Pons (tissue), 1 donor: Measurements from ENCODE around the gene BLOC1S1.
"Not testable (repeated sequence)": the region's sequence is repeated elsewhere in the genome, so short reads cannot be mapped to it uniquely, and the experiment has no call there.

ENCODE experiments used
- DNase-seq: peaks from one replicate; pipeline ENCODE4 v3.0.0-alpha.2; 2016; ENCODE audit warnings: low spot score

Gene BLOC1S1

DNA sequence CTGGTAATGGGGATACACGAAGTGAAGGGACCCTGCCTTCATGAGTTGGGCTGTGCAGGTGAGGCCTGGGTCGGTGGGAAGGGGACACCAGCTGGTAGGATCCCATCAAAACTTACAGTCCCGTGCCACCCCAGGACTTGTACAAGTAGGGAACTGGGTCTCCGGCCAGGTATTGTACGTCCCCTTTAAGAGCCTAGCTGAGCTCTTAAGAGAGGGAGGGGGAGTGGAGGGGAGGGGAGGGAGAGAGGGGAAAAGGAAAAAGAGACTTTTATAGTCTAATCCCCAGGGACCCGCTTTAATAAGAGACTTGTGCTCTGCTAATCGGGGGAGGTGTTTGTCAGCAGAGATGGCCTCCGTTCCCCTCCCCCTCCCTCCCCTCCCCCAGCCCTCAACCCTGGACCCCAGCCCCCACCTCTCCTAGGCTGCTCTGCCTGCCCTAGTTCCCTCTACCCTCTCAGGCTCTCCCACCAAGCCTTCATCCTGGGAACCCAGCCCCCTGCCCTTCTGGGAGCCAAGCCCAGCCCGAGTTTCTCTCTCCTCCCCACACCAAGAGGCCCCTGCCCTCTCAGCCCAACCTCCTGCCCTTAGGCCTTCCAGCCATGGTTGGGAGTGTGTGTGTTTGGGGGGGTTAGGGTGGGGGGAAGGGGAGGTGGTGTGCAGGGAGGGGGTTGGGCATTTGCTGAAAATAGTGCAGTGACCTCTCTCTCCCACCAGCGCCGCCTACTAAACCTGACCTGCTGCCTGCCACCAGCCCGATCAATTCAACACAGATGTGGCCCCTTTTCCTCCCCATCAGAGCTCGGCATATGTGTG is 29.7 kb downstream of the BLOC1S1 start:
- DNase-seq: no peak

- no peak for DNase-seq
These were observed 30.5 kb downstream of the BLOC1S1 start for GRCh38 chr12:55746174-55746912.

GRCh38 chr12:55746913-55747231 is 31.0 kb downstream of the BLOC1S1 start:
- no peak for DNase-seq

GRCh38 chr12:55748230-55748993 is 32.6 kb downstream of the BLOC1S1 start:
- no peak for DNase-seq

DNA sequence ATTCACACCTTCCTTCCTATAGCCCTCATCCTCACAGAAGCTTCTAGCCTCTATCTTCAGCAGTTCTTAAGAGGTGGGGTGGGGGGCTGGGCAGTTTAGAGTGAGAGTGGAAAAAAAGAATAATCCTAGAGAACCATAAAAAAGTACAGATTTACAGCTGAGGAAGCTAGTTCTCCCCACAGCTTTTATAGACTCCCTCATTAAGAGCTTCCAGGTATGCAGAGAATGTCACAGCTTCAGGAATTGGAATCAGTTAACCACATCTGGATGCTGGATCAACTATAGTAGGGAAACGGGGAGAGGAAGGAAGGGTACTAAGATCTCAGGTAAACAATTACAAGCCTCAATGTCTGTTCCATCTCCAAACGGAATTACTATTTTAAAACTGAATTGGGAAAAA is 39.4 kb downstream of the BLOC1S1 start:
- no peak for DNase-seq

DNA sequence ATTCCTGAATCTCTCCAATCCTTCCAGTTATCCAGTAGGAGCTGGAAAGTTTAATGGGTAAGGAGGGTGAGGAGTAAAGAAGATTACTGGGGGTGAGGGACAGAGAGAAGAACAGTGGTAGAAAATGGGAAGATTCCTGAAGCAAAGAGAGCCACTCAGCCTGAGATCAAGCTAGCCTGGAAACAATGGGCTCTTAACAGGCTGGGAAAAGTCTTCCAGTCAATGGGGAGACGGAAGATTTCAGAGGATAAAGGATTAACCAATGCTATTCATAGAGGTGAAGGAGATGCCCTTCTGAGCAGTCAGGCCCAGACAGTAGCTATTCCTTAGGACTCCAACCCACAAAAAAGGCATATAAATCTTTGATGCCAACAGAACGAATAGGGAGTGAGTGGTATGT is 41.9 kb downstream of the BLOC1S1 start:
- no peak for DNase-seq

GRCh38 chr12:55758575-55758974 is 42.7 kb downstream of the BLOC1S1 start:
- DNase-seq: not testable (repeated sequence)

- DNase-seq: no peak
These were observed 44.8 kb downstream of the BLOC1S1 start for GRCh38 chr12:55760663-55761062.

DNA sequence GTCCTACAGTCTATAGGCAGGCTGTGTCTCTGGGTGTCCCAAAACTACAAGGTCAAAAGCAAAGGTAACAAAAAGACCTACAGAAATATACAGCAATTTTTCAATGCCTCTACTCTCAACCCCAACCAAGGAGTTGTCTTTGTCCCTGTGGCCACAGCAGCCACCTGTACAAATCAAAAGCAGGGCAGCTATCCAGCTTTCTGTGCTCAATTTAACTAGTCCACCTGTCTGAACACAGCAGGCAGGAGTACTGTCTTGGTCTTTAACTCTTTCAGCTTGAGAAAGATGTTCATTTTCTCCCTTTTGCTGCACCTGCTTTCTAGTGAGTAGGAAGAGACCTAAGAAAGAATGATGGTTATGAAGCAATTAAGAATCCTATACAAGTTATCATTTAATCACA is 46.8 kb downstream of the BLOC1S1 start:
- no peak for DNase-seq

DNA sequence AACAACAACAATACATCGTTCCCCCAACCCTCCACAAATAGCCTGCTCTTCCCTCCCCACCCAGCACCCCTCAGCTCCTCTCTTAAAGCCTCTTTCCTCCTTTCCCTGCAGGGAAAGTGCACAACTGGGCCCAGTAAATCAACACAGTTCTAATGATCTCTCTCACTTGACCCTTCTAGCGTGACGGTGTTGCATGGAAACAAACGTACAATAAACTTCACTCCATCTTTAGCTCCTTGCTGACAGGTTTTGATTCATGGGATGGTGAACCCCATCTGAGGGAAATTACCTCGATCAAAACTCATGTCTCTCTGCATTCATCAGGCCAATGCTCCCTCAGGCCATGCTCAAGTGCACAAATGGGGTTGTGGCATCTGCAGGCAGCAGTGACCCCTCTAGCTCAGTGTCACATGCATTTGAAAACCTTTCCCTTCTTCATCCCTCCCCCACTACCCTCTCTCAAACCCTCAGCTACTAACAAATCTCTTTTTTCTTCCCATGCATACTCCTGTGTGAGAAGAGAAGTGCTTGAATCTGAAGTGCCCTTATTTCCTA is 50.0 kb downstream of the BLOC1S1 start:
- no peak for DNase-seq

GRCh38 chr12:55767156-55767555 is 51.3 kb downstream of the BLOC1S1 start:
- no peak for DNase-seq
